Fibroblast of villous mesenchyme (primary cell): ENCODE data around the gene RBM20. TPM values are rescaled to one million over a fixed set of nuclear protein-coding genes. Genes with fewer than 3 reads are reported as not detected.
A peak's percentile ranks its signal among the peaks of the same experiment; 100 is the strongest.

ENCODE experiments used
- DNase-seq: peaks from one replicate; pipeline ENCODE4 v3.0.0-alpha.2; 2010; ENCODE audit warnings: low read depth
- H3K4me3 ChIP-seq: 2 replicates; pipeline ENCODE4 v1.5.1; 2011; ENCODE audit warnings: low read depth, mild to moderate bottlenecking, low read length
- total RNA-seq: library from RNA; depleted of rRNA; stranded (reverse); fragments of >200 nt; gene quantifications from 2 replicates; pipeline ENCODE4 v1.2.3, GENCODE V29; 2012
- TF ChIP-seq, protein P1 (sequence below): IDR thresholded peaks from 2 replicates; pipeline ENCODE4 v1.5.1; 2012; ENCODE audit warnings: low read depth, mild to moderate bottlenecking, low read length; ENCODE audit not compliant: insufficient read depth

The RBM20 gene
- total RNA-seq, 1 donor = under 0.01 TPM

GRCh38 chr10:110771486-110771885 is 127.3 kb downstream of the RBM20 start:
- TF ChIP-seq, protein P1, sequence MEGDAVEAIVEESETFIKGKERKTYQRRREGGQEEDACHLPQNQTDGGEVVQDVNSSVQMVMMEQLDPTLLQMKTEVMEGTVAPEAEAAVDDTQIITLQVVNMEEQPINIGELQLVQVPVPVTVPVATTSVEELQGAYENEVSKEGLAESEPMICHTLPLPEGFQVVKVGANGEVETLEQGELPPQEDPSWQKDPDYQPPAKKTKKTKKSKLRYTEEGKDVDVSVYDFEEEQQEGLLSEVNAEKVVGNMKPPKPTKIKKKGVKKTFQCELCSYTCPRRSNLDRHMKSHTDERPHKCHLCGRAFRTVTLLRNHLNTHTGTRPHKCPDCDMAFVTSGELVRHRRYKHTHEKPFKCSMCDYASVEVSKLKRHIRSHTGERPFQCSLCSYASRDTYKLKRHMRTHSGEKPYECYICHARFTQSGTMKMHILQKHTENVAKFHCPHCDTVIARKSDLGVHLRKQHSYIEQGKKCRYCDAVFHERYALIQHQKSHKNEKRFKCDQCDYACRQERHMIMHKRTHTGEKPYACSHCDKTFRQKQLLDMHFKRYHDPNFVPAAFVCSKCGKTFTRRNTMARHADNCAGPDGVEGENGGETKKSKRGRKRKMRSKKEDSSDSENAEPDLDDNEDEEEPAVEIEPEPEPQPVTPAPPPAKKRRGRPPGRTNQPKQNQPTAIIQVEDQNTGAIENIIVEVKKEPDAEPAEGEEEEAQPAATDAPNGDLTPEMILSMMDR = no peak
- no peak overlapping the region for H3K4me3 ChIP-seq
- no peak for DNase-seq

DNA sequence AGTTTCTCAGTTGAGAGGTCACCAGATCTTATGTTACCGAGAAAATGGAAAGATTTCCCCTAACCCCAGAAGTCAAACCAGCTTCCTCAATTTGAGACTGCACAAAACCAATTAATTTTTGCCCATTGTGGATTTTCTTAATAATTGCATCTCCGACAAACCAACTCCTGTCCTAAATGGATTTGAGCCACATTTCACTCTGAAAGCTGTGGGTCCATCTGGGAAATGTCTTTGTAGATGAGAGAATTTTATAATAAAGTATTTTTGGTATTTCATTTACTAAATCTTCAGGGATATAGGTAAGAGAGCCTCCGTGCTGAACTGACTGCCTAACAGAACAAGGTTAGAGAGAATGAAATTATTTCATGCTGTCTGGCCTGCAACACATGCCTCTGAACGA is 127.9 kb downstream of the RBM20 start:
- TF ChIP-seq, protein P1 = no peak
- DNase-seq = no peak

GRCh38 chr10:110772454-110773025 is 128.4 kb downstream of the RBM20 start:
- no peak for DNase-seq
- TF ChIP-seq, protein P1 = no peak
- H3K4me3 ChIP-seq = no peak overlapping the region

More for the DNA sequence above, 127.9 kb downstream of the RBM20 start:
- no peak overlapping the region for H3K4me3 ChIP-seq

DNA sequence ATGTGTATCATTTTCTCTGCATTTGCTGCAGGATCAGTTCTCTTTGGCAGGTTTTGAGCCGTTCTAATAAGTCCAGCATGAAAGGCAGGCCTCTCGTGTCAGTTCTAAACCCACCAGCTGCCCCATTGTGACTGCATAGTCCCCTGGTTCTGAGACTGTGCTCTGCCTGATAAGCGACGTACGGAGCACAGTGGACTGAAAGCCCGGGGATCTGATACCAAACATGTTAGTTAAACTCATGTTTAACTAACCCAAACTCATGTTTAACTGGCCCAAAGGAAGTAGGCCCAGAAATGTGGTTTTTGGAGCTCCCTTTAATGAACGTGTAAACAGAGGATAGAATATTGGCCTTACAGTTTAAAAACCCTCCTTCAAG is 129.5 kb downstream of the RBM20 start:
- TF ChIP-seq, protein P1 = no peak
- DNase-seq = no peak
- H3K4me3 ChIP-seq = no peak overlapping the region

GRCh38 chr10:110774069-110775019 is 130.2 kb downstream of the RBM20 start:
- TF ChIP-seq, protein P1 = no peak
- peak; percentile 27 for DNase-seq
- no peak overlapping the region for H3K4me3 ChIP-seq

DNA sequence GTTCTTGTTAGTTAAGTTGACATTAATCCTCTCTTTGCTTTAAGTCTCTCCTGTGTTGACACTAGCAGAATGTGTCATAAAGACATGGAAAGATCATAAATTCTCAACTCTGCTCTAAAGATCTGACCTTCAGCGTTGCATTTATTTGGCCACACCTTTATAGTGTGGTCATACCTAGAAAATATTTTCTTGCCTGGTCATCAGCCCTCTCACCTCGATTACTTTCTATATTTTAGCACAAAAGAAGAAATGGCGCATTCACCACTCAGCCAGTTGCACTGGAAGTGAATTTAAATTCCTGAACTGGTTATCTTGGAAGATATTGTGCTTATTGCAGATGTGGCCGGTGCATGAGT is 130.9 kb downstream of the RBM20 start:
- H3K4me3 ChIP-seq = no peak overlapping the region
- TF ChIP-seq, protein P1 = no peak
- DNase-seq = no peak
